ENCODE results near the gene EGFL8.

Gene EGFL8

GRCh38 chr6:32164295-32164694 is at the start of gene EGFL8:
EGFL8 (plus strand) TSS chr6:32164595; CDS start chr6:32166166, 1,571 bp downstream.
- Mint-ChIP-seq H3K9me3 (no peaks in the 10 kb centered on the region), H3K27ac (no peak within 1 kb of the TSS), H3K4me3 (no peak within 1 kb of the TSS), H3K4me1 (ENCODE audit: low read depth) (no peaks in the 10 kb centered on the region), H3K36me3 (ENCODE audit: low read depth) (peaks cover 60% of the 10 kb centered on the region), H3K27me3 (no peaks in the 10 kb centered on the region)
- no peak for DNase-seq

GRCh38 chr6:32114796-32115195 is 49.6 kb upstream of the EGFL8 start:
- peaks cover 58% of the 10 kb centered on the region for H3K36me3 Mint-ChIP-seq (ENCODE audit: low read depth)
- H3K27ac Mint-ChIP-seq: peak overlapping the region; percentile 71
- H3K27me3 Mint-ChIP-seq: no peaks in the 10 kb centered on the region
- H3K9me3 Mint-ChIP-seq: no peaks in the 10 kb centered on the region
- peaks cover 16% of the 10 kb centered on the region for H3K4me1 Mint-ChIP-seq (ENCODE audit: low read depth)
- no peak overlapping the region for H3K4me3 Mint-ChIP-seq
- no peak for DNase-seq

- DNase-seq: no peak
- Mint-ChIP-seq H3K27me3 (no peaks in the 10 kb centered on the region), H3K36me3 (ENCODE audit: low read depth) (peaks cover 65% of the 10 kb centered on the region), H3K9me3 (no peaks in the 10 kb centered on the region), H3K4me1 (ENCODE audit: low read depth) (peaks cover 15% of the 10 kb centered on the region), H3K27ac (peak overlapping the region; percentile 1), H3K4me3 (no peak overlapping the region)
These were observed 48.8 kb upstream of the EGFL8 start for GRCh38 chr6:32115623-32116022.

GRCh38 chr6:32116674-32117073 is 47.7 kb upstream of the EGFL8 start:
- Mint-ChIP-seq H3K27me3 (no peaks in the 10 kb centered on the region), H3K9me3 (no peaks in the 10 kb centered on the region), H3K4me3 (no peak overlapping the region), H3K27ac (peak overlapping the region; percentile 51), H3K4me1 (ENCODE audit: low read depth) (peaks cover 15% of the 10 kb centered on the region), H3K36me3 (ENCODE audit: low read depth) (peaks cover 72% of the 10 kb centered on the region)
- no peak for DNase-seq

GRCh38 chr6:32117461-32117860 is 46.9 kb upstream of the EGFL8 start:
- no peak overlapping the region for H3K27ac Mint-ChIP-seq
- H3K36me3 Mint-ChIP-seq (ENCODE audit: low read depth): peaks cover 76% of the 10 kb centered on the region
- H3K4me3 Mint-ChIP-seq: no peak overlapping the region
- H3K9me3 Mint-ChIP-seq: no peaks in the 10 kb centered on the region
- DNase-seq: no peak
- H3K4me1 Mint-ChIP-seq (ENCODE audit: low read depth): peaks cover 15% of the 10 kb centered on the region
- no peaks in the 10 kb centered on the region for H3K27me3 Mint-ChIP-seq

GRCh38 chr6:32118782-32119628 is 45.4 kb upstream of the EGFL8 start:
- Mint-ChIP-seq H3K4me1 (ENCODE audit: low read depth) (peaks cover 16% of the 10 kb centered on the region), H3K9me3 (no peaks in the 10 kb centered on the region), H3K27ac (peak overlapping the region; percentile 50), H3K4me3 (no peak overlapping the region), H3K27me3 (no peaks in the 10 kb centered on the region), H3K36me3 (ENCODE audit: low read depth) (peaks cover 87% of the 10 kb centered on the region)
- DNase-seq: peak; percentile 75

GRCh38 chr6:32120573-32121059 is 43.8 kb upstream of the EGFL8 start:
- Mint-ChIP-seq H3K4me1 (ENCODE audit: low read depth) (peaks cover 17% of the 10 kb centered on the region), H3K27me3 (no peaks in the 10 kb centered on the region), H3K4me3 (no peak overlapping the region), H3K36me3 (ENCODE audit: low read depth) (peaks cover 86% of the 10 kb centered on the region), H3K9me3 (no peaks in the 10 kb centered on the region), H3K27ac (no peak overlapping the region)
- no peak for DNase-seq

- H3K4me3 Mint-ChIP-seq: no peak overlapping the region
- H3K27ac Mint-ChIP-seq: no peak overlapping the region
- no peaks in the 10 kb centered on the region for H3K27me3 Mint-ChIP-seq
- peaks cover 82% of the 10 kb centered on the region for H3K36me3 Mint-ChIP-seq (ENCODE audit: low read depth)
- no peak for DNase-seq
- H3K4me1 Mint-ChIP-seq (ENCODE audit: low read depth): peaks cover 44% of the 10 kb centered on the region
- no peaks in the 10 kb centered on the region for H3K9me3 Mint-ChIP-seq
These were observed 40.7 kb upstream of the EGFL8 start for GRCh38 chr6:32123681-32124080.

- H3K27me3 Mint-ChIP-seq: no peaks in the 10 kb centered on the region
- DNase-seq: no peak
- H3K27ac Mint-ChIP-seq: peak overlapping the region; percentile 99
- H3K4me1 Mint-ChIP-seq (ENCODE audit: low read depth): peaks cover 49% of the 10 kb centered on the region
- peak overlapping the region; percentile 100 for H3K4me3 Mint-ChIP-seq
- peaks cover 59% of the 10 kb centered on the region for H3K36me3 Mint-ChIP-seq (ENCODE audit: low read depth)
- H3K9me3 Mint-ChIP-seq: no peaks in the 10 kb centered on the region
These were observed 37.5 kb upstream of the EGFL8 start for GRCh38 chr6:32126880-32127279.

- DNase-seq: no peak
- no peaks in the 10 kb centered on the region for H3K9me3 Mint-ChIP-seq
- H3K36me3 Mint-ChIP-seq (ENCODE audit: low read depth): peaks cover 54% of the 10 kb centered on the region
- H3K4me3 Mint-ChIP-seq: peak overlapping the region; percentile 100
- H3K27ac Mint-ChIP-seq: peak overlapping the region; percentile 99
- H3K27me3 Mint-ChIP-seq: no peaks in the 10 kb centered on the region
- peaks cover 49% of the 10 kb centered on the region for H3K4me1 Mint-ChIP-seq (ENCODE audit: low read depth)
These were observed 37.0 kb upstream of the EGFL8 start for GRCh38 chr6:32127409-32127716.

- H3K4me1 Mint-ChIP-seq (ENCODE audit: low read depth): peaks cover 49% of the 10 kb centered on the region
These were observed 36.4 kb upstream of the EGFL8 start, which contains the start of gene ATF6B for GRCh38 chr6:32127717-32128592. ATF6B (minus strand) TSS chr6:32128246; CDS start chr6:32128207, 39 bp downstream.

GRCh38 chr6:32128751-32129296 is 35.6 kb upstream of the EGFL8 start:
- Mint-ChIP-seq H3K4me3 (peak overlapping the region; percentile 100), H3K36me3 (ENCODE audit: low read depth) (peaks cover 42% of the 10 kb centered on the region), H3K4me1 (ENCODE audit: low read depth) (peaks cover 47% of the 10 kb centered on the region)

More at GRCh38 chr6:32127717-32128592, 36.4 kb upstream of the EGFL8 start, which contains the start of gene ATF6B:
- no peaks in the 10 kb centered on the region for H3K9me3 Mint-ChIP-seq
- H3K4me3 Mint-ChIP-seq: peak within 1 kb of the TSS; percentile 100
- peaks cover 50% of the 10 kb centered on the region for H3K36me3 Mint-ChIP-seq (ENCODE audit: low read depth)
- DNase-seq: peak; percentile 91
- H3K27me3 Mint-ChIP-seq: no peaks in the 10 kb centered on the region
- peak within 1 kb of the TSS; percentile 99 for H3K27ac Mint-ChIP-seq

GRCh38 chr6:32129297-32130088 is 34.9 kb upstream of the EGFL8 start:
- peaks cover 43% of the 10 kb centered on the region for H3K4me1 Mint-ChIP-seq (ENCODE audit: low read depth)
- H3K4me3 Mint-ChIP-seq: peak overlapping the region; percentile 100

More at GRCh38 chr6:32128751-32129296, 35.6 kb upstream of the EGFL8 start:
- DNase-seq: no peak
- Mint-ChIP-seq H3K9me3 (no peaks in the 10 kb centered on the region), H3K27ac (peak overlapping the region; percentile 99), H3K27me3 (no peaks in the 10 kb centered on the region)

More at GRCh38 chr6:32129297-32130088, 34.9 kb upstream of the EGFL8 start:
- H3K27ac Mint-ChIP-seq: peak overlapping the region; percentile 99
- H3K27me3 Mint-ChIP-seq: no peaks in the 10 kb centered on the region
- H3K9me3 Mint-ChIP-seq: no peaks in the 10 kb centered on the region
- peaks cover 35% of the 10 kb centered on the region for H3K36me3 Mint-ChIP-seq (ENCODE audit: low read depth)
- no peak for DNase-seq

Measured in activated T-cell treated with anti-CD3 and anti-CD28 coated beads, Interleukin-2, amount 50 U/mL, for 24 hours (primary cell).